HFF-Myc (cell line): ENCODE data around the gene MGAT5B.

Experiments used
- DNase-seq: peaks from one replicate; pipeline ENCODE4 v3.0.0-alpha.2; 2011; ENCODE audit warnings: low read depth; ENCODE audit errors: extremely low read depth
- H3K4me3 ChIP-seq: replicated peaks from 2 replicates; pipeline ENCODE4 v1.5.1; 2011; ENCODE audit warnings: low read depth, mild to moderate bottlenecking, control low read depth, low read length
- TF ChIP-seq, protein P1 (sequence below): IDR thresholded peaks from 2 replicates; pipeline ENCODE4 v1.5.1; 2012; ENCODE audit warnings: mild to moderate bottlenecking, low read depth, low read length, control low read depth; ENCODE audit errors: missing control alignments

MGAT5B gene

DNA sequence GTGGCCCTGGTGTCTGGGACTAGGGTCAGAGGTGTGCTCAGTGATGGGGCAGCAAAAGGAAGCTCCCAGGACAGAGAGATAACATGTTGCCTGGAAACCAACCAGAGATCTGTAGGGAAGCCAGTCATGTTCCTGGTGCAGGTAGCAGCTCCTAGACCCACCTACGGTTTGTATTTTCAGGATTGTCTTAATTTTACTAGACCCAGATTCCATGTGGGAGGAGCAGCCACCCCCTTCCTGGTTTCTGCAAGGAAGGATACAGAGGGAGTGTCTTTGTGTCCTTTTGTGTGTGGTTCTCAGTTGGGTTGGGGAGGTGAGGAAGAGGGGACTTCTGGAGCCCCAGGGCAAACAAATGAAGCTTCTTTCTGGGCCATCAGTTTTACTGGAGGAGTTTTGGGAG lies 53.9 kb downstream of the MGAT5B start:
- DNase-seq = no peak
- TF ChIP-seq, protein P1, sequence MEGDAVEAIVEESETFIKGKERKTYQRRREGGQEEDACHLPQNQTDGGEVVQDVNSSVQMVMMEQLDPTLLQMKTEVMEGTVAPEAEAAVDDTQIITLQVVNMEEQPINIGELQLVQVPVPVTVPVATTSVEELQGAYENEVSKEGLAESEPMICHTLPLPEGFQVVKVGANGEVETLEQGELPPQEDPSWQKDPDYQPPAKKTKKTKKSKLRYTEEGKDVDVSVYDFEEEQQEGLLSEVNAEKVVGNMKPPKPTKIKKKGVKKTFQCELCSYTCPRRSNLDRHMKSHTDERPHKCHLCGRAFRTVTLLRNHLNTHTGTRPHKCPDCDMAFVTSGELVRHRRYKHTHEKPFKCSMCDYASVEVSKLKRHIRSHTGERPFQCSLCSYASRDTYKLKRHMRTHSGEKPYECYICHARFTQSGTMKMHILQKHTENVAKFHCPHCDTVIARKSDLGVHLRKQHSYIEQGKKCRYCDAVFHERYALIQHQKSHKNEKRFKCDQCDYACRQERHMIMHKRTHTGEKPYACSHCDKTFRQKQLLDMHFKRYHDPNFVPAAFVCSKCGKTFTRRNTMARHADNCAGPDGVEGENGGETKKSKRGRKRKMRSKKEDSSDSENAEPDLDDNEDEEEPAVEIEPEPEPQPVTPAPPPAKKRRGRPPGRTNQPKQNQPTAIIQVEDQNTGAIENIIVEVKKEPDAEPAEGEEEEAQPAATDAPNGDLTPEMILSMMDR = no peak
- no peak overlapping the region for H3K4me3 ChIP-seq

DNA sequence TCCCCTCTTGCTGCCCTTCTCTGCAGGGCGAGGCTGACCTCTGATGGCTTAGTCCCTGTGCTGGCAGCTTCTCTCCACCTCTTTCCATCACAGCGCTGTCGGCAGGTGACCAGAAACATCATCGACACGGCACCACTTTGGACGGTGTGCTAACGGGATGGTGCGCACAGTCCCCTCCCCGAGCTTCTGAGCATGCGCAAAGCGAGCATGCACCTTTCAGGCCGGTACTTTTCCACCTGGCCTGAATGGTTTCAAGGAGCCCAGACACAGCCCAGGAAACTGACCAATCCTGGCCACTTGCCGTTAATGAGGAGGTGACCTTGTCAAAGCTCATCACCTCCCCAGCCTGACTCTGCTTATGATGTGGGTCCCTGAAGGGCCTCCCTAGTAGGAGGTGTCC lies 54.8 kb downstream of the MGAT5B start:
- H3K4me3 ChIP-seq = no peak overlapping the region
- DNase-seq = no peak
- TF ChIP-seq, protein P1 = no peak

DNA sequence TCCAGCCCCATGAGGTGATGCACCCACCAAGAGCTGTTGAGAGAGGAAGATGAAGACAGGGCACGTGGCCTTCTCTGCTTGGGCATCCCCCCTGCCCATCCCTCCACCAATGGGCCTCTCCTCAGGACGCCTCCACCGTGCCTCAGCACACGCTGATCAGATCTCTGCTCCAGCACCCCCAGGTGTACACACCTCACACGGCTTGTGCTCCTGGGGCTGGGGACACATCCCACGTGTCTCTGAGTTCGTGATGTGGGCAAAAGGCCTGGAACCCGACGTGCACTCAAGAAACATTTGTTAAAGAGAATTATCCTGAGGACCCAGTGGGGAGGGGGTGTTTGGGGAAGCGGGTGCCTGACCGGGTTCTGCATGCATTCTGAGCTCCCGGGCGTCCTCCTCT lies 55.3 kb downstream of the MGAT5B start:
- TF ChIP-seq, protein P1 = no peak
- H3K4me3 ChIP-seq = no peak overlapping the region
- DNase-seq = no peak

DNA sequence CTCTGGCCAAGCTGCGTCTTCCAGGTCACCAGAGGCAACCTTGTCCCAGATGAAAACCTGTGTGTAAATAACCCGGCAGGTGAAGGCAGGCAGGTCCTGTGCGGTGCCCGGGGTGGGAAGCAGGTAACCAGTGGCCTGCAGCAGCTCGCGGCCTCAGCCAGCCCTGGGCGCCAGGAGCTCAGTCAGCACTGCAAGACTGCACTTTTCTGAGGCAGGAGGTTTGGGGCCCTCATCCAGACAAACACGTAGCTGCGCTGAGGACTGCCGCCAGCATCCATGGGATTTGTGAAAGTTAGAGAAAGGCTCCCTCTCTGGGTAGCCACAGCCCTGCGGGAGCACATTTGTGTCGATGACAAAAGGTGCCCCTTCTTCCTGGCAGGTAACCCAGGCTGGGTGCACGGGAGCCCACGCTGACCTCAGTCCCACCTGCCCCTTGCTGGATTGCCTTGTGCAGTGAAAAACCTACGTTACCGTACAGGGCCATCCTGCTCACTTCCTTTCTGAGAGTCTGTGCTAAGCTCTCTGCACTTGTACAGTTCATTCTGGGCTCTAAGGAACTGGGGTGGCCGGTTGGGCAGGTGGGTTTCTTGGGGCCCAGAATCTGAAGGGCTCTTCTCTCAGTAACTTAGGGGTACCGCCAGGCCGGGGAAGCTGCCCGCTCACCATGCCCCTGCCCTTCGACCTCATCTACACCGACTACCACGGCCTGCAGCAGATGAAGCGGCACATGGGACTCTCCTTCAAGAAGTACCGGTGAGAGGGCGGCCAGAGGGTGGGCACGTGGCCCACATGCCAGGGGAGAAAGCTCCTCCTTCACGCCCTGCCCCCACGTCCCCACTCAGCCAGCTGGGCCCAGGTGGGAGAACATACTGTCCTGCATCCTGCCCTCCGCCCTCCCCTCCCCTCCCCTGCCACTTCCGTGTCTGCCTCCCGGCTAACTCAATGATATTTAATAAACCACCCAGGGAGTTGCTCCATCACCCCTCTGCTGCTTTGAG lies 56.4 kb downstream of the MGAT5B start:
- TF ChIP-seq, protein P1 = no peak
- H3K4me3 ChIP-seq = no peak overlapping the region
- no peak for DNase-seq

DNA sequence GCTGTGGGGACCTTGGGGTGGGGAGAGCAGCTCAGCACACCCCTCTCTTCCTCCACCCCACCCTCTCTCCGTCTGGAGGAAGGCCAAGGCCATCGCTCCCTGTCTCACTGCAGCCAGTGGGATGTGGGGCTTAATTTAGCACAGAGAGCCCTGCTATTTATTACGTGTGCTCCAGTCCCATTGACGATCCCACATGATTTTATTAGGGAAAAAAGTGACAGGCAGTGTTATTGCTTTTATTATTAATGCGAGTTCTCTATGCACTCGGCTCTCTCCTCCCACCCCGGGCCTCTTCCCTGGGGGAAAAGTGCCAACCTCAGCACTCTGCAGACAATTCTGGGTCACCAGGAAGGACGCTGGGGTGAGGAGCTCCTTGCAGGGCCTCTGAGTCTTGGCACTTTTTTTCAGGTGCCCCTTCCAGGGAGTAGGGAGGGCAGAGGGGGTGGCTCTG lies 57.3 kb downstream of the MGAT5B start:
- DNase-seq = no peak
- TF ChIP-seq, protein P1 = no peak
- H3K4me3 ChIP-seq = no peak overlapping the region

DNA sequence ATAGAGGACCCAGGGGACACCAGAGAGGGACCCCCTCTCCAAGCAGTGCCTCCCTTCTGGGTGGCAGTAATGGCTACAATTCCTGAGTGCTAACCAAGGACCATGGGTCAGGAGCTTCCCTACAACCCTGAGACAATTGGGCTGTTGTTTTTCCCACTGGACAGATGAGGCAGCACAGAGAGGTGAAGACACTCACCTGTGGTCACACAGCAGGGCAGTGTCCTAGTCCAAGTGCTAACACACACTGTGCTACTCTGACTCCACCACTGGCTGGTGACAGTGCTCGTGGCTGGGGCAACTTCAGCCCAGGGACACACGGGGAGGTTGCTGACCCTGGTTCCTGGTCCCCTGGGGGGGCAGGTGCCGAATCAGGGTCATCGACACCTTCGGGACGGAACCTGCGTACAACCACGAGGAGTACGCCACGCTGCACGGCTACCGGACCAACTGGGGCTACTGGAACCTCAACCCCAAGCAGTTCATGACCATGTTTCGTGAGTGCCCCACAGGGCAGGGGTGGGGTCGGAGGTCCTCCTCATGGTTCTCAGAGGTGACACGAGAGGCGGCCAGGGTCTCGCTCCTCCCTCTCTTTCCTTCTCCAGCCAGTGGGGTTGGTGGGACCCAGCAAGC lies 58.1 kb downstream of the MGAT5B start:
- DNase-seq = no peak
- H3K4me3 ChIP-seq = no peak overlapping the region
- TF ChIP-seq, protein P1 = no peak
